Right forelimb (tissue), 1 donor: ENCODE measurements around the gene ID1.
"Not testable (repeated sequence)": the region's sequence is repeated elsewhere in the genome, so short reads cannot be mapped to it uniquely, and the experiment has no call there.

Experiments used
- DNase-seq: peaks from one replicate; pipeline ENCODE4 v3.0.0-alpha.2; 2018

Gene ID1

DNA sequence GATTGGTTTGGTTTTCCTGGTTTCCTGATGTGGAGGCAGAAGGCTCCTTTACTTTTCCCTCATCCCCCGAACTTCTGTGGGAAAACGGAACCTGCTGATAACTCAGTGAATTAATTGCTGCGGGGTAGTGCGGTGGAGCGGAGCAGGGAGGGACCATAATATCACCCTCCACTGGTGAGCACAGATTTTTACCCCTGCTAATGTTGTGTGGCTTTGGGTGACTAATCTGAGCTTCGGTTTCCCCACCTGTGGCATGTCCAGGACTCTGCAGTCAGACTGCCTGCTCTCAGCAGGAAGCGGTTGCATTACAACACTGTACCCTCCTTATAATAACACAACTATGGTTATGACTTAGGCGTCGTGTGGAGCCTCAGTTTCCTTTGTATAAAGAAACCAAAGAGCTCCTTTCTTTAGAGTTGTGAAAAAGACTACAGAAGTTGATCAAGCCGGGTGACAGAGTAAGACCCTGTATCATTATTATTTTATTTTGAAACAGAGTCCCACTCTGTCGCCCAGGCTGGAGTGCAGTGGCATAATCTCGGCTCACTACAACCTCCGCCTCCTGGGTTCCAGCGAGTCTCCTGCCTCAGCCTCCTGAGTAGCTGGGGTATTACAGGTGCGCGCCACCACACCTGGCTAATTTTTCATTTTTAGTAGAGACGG lies 2.2 kb upstream of the ID1 start:
- DNase-seq = no peak

- peak; percentile 98 for DNase-seq
Observed at GRCh38 chr20:31603822-31604566, 1.1 kb upstream of the ID1 start.

DNA sequence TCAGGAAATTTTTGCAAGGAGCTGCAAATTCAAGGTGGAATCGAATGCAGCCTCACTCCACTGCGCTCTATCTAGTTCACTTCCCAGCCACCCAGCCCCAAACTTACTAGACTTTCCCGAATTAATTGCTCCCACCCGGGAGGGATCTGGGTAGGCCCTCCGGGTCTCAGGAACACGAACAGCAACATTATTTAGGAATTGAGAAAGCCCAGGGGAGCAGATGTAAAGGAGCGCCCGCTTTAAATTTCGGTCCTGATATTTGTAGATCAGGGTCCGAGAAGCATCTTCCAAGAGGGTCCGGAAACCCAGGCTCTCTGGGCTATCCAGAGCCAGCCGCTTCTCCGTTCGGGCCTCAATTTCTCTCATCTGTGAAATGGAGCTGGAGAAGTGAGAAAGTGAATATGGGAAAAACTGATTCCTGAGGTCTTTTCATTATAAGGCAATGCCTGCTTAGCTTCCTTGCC lies 490 bp upstream of the ID1 start:
- DNase-seq = no peak

DNA sequence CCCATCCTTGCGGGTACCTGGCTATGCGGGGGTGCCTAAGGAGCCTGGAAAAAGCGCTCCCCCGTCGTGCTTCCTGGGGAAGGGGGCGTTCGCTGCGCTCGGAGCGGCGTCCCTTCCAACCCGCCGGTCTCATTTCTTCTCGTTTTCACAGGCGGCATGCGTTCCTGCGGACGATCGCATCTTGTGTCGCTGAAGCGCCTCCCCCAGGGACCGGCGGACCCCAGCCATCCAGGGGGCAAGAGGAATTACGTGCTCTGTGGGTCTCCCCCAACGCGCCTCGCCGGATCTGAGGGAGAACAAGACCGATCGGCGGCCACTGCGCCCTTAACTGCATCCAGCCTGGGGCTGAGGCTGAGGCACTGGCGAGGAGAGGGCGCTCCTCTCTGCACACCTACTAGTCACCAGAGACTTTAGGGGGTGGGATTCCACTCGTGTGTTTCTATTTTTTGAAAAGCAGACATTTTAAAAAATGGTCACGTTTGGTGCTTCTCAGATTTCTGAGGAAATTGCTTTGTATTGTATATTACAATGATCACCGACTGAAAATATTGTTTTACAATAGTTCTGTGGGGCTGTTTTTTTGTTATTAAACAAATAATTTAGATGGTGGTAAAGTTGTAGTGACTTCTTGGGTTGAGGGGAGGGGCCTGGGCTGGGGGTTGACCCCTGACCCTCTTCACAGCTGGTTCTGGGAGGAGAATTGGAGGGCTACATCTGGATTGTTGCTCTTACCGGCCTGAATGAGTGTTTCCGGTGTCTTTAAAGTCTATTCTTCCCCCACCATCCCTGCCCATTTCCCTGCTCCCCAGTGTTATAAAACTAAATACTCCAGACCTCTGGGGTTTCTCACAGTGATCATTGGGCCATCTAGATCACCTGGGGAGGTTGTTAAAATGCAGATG lies 1.1 kb downstream of the ID1 start:
- DNase-seq = peak; percentile 64

DNA sequence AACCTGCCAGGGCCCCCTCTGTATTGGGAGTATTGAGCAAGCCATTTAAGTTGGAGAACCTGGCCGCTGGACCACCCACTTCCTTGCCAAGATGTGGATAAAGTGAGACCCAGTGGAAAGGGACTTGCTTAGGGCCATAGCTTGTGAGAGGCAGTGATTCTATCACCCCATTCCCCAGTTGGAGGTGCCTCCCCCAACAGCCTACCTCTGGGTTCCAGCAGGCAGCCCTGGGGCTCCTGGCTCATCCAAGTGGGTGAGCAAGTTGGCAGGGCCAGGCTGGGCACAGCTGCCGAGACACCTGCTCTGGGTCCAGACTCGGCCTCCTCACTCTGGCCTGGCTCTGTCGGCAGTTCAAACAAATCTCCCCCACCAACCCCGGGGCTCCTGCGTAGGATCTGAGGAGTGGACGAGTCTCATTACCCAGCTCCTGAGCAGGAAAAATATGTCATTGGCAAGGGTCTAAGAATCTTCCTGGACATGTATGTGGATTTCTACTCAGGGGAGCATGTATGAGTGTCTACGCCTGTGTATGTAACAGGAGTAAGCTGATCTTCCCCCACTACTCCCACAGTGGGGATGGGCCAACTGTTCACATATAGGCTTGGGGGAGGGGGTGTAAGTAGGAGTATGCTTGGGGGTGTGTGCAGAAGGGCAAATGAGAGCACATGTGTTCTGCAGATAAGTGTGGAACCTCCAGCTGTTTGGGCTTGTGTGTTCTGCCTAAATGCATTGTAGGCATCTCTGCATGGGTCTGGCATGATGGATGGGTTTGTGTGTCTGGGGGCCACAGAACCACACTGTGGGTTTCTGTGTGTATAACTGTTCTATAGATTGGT lies 1.9 kb downstream of the ID1 start:
- DNase-seq = peak; percentile 81

- DNase-seq = peak; percentile 54
Observed at GRCh38 chr20:31607640-31608250, 2.7 kb downstream of the ID1 start.

- peak; percentile 94 for DNase-seq
Observed at GRCh38 chr20:31608251-31608945, 3.3 kb downstream of the ID1 start.

DNA sequence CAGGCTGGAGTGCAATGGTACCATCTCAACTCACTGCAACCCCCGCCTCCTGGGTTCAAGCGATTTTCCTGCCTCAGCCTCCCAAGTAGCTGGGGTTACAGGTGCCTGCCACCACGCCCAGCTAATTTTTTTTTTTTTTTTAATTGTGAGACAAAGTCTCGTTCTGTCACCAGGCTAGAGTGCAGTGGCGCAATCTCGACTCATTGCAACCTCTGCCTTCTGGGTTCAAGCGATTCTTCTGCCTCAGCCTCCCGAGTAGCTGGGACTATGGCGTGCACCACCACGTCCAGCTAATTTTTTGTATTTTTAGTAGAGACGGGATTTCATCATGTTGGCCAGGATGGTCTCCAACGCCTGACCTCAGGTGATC lies 7.2 kb downstream of the ID1 start:
- not testable (repeated sequence) for DNase-seq

DNA sequence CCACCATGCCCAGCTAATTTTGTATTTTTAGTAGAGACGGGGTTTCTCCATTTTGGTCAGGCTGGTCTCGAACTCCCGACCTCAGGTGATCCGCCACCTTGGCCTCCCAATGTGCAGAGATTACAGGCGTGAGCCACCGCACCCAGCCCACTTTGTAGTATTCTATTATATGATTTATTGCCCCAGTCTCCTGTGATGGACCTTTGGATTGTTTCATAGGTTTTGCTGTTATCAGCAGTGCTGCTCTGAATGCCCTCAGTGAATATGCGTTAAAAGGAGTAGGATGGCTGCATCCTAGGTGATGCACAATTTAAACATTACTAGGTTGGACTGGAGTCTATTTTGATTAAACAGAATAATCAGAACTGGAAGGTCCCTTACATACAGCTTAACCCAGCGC lies 10.3 kb downstream of the ID1 start:
- DNase-seq = no peak

DNA sequence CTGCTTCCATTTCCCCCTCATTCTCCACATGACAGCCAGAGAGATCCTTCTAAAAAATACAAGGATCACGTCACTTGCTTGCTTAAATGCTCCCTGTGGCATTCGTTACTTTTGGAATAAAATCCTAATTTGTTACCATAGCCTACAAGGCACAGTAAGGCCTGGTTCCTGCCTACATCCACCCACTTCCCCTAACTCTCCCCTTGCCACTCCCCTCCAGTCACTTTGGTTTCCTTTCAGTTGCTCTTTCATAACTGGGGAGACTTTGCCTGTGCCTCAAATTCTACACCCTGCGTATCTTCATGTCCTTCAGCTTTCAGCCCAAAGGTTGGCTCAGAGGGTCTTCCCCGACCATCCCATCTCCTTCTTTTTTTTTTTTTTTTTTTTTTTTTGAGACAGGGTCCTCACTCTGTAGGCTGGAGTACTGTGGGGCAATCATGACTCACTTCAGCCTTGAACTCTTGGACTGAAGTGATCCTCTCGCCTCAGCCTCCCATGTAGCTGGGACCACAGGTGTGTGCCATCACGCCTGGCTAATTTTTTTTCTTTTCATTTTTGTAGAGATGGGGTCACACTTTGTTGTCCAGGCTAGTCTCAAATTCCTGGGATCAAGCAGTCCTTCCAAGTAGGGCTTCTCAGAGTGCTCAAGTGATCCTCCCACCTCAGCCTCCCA lies 12.5 kb downstream of the ID1 start:
- DNase-seq = no peak

DNA sequence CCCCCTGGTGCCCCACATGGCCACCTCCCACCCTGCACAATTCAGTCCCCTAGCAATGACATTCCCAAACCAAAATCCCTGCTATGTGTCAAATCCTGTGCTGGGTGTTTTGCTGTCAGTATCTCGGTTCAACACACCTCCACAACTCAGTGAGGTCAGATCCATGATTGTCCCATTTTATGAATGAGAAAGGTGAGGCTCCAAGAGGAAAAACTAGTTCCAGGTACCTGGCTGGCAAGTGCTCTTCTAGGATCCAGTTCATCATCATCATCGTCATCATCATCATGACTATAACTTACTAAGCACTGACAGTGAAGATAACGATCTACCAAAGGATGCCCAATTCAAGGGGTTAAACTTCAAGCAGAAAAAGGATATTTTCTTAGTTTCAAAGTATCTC lies 15.2 kb downstream of the ID1 start:
- no peak for DNase-seq

GRCh38 chr20:31623123-31623505 lies 18.0 kb downstream of the ID1 start:
- DNase-seq = not testable (repeated sequence)

GRCh38 chr20:31626534-31626933 lies 21.4 kb downstream of the ID1 start:
- DNase-seq = not testable (repeated sequence)

- not testable (repeated sequence) for DNase-seq
Observed at GRCh38 chr20:31628057-31628456, 23.0 kb downstream of the ID1 start.

GRCh38 chr20:31630187-31630790 lies 25.2 kb downstream of the ID1 start:
- peak; percentile 74 for DNase-seq

DNA sequence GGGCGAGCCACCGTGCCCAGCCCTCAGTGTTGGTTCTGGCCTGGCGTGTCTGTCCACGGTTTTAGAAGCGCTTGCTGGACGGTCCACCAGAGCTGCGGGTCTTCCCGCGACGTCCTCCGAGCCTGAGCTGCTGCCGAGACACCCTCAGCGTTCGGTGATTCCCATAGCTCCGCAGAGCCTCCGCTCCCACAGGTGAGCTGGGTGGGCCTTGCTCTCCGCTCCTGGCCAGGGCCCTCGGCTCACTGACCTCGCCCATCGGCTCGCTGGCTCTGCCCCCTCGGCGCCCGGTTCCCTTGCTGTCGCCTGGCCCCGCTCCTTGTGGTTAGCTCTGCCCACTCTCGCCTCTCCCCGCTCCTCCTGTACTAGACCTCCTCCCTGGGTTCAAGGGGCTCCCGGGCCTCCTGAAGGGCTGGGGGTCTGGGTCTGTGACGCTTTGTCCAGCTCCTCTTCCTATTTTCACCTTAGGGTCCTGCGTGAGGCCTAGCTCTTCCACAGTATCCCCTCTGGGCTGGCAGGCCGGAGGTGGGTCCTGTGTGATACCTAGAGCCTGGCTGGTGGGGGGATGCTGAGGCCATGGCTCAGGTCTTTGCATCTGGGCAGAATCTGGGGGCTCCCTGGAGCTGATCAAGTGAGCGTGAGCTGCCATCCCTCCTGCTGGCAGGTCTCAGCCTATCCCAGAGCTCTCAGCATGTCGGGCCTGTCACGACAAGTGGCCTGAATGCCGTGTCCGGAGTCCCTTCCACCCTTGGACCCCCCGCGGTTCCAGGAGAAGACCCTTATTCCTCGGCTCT lies 27.7 kb downstream of the ID1 start:
- no peak for DNase-seq

DNA sequence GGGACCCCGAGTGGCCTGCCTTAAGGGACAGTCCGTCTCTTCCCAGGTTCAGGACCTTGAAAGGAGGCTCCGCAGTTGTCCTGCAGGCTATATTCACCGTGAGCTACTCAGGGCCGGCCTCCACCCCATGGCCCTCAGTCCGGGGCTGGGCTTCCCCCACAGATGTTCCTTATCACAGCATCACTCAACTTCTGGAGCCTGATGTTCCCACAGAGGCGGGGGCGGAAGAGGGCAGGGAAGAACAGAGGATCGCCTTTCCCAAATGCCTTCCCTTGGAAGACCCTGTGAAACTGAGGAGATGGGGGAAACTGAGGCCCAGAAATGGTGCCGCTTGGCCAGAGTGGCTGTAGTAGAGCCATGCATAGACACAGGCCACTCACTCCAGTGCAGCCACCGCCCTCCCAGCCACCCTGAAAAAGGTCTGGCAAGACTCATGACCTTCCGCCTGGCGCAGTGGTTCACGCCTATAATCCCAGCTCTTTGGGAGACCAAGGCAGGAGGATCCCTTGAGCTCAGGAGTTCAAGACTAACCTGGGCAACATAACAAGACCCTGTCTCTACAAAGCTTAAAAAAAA lies 28.3 kb downstream of the ID1 start:
- DNase-seq = no peak

DNA sequence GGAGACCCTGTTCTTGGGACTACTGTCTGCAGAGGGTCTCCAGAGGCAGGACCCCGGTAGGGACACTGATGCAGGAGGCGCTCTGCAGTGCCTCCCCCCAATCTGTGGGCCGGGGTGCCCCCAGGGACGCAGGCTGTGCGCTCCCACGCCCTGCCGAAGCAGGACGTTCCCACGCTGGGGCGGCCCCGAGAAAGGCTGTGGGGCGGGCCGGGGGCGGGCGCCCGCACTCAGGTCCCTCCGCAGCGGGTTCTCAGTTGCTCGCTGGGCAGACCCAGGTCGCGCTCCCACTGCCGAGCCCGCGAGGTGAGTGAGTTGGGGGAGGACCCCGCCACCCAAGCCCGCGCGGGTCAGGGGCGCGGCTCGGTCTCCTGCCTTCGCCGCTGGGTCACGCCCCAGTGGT lies 32.6 kb downstream of the ID1 start, which contains the start of gene COX4I2:
Gene COX4I2 (plus strand): TSS at position 253 of the 400 bp plus-strand sequence. CDS start 1,106 bp downstream, outside the sequence.
- no peak for DNase-seq

GRCh38 chr20:31638317-31638716 lies 33.2 kb downstream of the ID1 start:
- no peak for DNase-seq
